Dedifferentiated amniotic fluid mesenchymal stem cell (primary cell): ENCODE measurements around the gene ARHGAP42.

ENCODE experiments used
- DNase-seq: peaks from one replicate; pipeline ENCODE4 v3.0.0-alpha.2; 2016; ENCODE audit errors: extremely low spot score

The ARHGAP42 gene

DNA sequence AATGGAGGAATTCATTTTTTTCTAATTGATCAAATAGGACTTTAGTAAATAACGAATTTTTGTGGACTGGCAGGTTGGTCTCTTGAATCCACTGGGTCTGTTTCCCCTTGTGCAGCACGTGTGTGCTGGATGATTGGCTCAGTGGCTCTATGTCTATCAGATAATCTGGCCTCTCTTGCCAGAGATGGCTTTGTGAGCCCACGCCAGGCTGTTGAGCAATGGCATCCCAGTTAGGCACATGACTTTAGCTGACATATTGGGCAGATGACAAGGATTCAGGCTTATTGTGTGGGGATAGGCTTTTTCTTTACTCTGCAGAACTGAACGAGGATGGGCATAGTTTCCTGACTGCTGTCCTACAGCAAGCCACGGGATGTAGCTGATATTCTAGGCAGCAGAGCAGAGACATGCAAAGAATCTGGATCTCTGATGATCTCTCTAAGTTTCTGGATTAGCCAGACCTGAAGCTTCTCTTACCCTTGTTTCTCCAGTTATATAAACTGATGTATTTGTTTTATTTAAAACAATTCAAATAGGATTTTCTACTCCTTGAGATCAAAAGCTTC lies 144.9 kb downstream of the ARHGAP42 start:
- DNase-seq, result no peak

DNA sequence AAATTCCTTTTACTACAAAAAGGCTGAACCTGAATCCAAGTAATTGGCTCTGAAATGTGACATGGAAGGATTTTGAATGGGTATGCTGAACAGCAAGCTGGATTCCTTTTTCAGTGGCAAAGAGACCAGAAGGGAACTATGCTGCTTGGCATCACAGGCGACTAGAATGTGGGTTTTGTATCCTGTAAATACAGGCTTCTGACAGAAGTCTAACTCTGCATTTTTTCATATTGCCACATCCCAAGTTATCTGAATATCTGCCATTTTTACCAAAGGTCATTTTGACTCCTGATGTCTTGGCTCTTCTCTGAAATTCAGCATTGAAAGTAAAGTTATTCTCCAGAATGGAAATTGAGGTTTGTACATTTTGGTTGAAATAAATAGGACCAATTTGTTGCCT lies 145.7 kb downstream of the ARHGAP42 start:
- no peak for DNase-seq

DNA sequence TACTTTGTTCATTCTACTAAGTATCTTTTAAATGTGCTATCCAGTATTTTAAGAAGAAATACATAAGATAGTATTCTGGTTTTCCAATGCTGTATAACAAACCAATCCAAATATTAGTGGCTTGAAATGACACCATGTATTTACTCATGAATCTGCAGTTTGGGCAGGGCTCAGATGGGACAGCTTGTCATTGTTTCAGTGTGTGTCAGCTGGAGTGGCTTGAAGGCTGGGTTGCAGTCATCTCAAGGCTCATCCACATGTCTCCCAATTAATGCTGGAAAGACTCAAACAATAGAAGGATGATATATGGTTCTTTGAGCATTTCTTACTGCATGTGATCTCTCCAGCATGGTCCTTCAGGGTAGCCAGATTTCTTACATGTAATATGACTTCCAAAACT lies 146.2 kb downstream of the ARHGAP42 start:
- DNase-seq, result no peak

DNA sequence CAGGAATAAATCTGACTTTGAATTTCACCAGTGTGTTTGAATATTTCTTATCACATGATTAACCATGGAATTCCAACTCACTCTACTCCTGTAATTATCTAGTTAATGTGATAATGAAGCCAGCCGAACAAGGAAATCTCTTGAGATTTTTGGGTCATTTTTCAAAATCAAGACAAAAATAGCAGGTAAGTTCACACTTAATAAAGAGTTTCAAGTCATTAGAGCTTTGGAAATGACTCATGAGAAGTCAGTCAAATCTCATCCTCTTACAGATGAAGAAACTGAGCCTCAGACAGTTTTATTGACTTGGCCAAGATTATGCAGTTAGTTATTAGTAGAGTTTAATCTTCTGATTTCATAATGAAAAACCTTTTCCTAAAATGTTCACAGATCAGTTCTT lies 148.8 kb downstream of the ARHGAP42 start:
- DNase-seq, result no peak

DNA sequence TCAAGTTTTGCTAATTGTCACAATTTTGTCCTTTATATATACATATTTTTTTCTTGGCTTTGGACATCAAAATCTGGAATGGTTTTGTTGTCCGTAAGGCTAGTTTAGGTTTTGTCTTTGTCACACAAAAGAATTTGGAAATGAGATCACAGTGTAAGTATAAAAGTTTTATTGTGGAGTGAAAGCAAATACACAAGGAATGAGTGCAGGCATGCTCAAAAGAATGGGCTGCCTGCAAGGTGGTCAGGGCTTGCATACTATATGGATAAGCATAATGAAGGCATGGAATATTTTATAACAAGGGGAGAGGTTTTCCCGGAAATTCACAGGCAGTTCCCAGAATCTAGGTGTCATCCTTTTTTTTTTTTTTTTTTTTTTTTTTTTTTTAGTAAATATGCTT lies 150.2 kb downstream of the ARHGAP42 start:
- DNase-seq, result no peak

DNA sequence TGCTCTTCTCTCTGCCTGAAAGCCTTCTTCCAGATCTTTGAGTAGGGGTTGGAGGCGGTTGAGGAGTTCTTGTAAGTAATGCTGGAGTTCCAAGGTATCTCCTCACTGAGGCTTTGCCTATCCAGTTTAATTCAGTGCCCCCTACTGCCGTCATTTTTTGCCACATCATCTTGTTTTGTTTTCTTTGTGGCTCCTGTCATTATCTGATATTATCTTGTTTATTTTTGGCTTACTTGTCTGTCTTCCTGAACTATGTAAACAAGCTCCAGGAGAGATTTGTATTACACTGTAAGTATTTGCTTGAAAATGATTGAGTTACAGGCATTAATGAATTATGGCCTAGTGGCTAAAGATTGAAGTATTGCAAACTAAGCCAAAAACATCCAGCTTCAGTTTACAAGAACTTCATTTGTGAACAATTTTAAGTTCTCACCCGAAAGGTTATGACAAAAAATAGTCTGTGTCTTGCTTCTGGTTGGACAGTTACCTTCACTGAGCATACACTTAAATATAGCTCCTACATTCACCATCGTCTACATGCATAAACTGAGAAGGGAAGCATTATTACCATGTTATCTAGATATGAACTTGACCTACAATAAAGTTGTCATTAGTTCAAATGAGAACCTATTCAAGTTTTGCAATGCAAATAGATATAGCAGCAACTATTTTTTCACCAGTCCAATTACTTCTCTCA lies 154.8 kb downstream of the ARHGAP42 start:
- no peak for DNase-seq

DNA sequence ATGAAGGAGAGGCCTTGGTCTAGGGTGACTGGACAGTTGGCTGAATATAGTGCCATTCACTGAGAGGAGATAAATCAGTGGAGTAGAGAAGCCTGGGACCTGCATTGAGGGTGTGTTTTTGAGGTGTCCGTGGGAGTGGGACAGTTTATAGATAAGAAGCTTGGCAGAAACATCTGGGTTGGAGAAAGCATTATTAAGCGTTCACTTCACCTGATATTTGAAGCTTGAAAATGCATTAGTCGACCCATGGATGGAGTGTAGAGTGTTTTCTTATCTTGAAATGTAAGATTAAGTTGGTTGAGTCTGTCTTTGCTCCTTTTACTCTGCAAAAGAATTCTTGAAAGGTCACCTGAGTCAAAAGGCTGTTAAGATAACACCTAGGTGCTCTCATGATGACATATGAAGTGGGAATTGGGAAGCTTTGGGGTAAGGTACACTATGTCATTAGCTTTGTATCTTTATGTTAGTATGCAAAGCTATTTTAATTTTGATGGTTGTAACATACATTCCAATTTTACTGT lies 160.7 kb downstream of the ARHGAP42 start:
- DNase-seq, result no peak

DNA sequence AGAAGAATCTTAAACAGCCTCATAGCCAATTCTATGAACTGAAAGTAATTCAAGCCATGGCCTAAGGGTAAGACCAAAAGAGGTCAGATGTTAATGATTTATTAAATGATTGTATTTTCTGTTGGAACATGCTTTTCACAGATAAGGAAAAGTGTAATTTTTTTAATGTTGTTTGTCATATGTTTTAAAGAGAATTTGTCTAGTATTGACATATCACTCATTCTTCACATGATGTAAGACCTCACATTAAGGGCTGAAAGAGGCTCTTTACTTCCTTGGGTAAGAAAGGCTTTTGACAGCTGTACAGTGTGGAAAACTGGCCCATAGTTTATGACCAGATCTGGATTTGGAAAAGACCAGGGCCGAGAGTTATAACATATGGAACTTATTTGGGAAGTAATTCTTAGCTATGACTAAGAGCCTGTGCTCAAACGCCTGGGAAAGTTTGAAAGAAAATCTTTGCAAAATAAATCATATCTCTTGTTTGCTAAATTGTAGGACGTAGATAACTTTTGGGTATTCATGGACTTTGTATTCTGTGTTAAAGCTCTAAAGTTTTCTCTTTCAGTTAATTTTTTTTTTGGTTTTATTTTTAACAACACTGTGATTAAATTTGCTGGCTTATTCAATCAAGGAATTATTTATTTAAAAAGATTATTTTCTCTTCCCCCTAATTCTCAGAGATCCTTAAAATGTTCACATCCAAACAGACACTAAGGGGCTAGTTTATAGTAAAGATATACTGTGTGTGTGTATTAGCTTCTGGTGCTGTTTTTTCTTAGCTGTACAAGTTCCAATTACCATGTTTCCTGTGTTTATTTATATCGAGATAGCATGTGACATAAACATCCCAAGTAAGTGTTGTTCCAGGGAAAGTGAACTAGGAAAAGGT lies 162.2 kb downstream of the ARHGAP42 start:
- DNase-seq, result peak; percentile 96

DNA sequence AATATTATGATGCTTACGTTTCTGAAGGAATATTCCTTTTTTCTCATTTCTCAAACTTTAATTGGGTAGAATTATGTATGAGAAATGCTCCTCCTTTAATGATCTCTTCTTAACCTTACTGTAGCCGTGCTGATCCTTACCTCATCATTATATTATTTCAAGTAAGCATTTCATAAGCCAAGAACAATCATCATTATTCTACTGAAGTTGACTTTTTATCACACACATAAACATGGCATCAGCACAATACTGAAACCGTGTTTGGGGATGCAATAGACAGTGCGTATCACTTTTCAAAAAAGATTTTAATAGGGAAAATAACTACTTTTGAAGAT lies 162.8 kb downstream of the ARHGAP42 start:
- DNase-seq, result no peak

DNA sequence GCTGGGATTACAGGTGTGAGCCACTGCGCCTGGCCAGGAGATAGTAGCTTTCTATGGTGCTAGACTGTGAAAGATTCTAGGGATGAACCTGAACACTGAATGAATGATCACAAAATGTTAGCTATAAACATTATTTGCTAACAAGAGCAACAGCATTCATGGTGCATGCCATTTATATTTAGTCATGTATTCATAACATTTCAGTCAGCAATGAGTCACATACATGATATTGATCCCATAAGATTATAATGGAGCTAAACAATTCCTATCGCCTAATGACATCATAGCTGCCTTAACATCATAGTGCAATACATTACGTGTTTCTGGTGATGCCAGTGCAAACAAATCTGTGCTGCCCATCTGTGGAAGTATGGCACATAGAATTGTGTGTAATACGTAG lies 164.1 kb downstream of the ARHGAP42 start:
- no peak for DNase-seq

DNA sequence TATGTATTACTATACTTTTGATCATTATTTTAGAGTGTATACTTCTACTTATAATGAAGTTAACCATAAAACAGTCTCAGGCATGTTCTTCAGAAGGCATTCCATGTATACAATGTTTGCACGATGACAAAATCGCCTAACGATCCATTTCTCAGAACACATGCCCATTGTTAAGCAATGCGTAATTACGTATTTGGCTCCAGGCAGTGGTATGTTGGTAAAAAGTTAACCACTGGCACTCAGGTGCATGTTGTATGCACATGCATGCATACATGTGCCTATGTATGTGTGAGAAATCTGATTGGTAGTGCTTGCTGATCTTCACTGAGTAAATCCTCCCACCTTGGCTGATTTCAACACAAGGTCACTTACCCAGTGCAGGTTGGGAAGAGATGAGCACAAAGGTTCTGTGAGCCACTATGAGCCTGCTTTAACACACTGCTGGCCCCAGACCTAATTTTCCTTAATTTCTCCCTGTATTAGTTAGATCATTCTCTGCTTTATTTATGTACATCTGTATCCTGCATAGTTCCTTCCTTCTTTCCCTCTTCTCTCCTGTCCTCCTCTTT lies 164.6 kb downstream of the ARHGAP42 start:
- no peak for DNase-seq

DNA sequence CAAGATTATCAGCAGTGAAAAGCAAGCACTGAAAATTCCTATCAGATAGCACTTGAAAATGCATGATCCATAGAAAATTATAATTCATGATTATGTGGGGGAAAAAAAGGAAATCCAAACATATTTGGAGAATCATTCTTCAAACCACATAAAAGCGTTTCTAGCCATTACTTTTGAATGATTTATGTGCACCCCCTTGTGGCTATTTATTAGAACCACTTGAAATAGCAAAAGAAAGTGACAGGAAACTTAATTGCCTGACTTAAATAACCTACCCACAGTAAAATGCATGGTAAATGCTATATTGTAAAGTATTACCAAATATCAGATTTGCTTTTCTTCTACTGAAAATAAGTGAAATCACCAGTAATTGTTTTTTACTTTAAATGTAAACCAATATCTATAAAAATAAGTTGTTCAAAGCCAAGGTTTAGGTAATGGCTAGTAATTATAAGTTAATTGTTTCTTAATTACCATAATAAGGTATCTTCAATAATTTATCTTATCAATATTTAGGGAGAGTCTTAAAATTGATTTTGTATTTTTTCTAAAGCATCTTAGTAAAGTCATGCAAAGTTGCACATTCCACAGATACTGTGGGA lies 168.5 kb downstream of the ARHGAP42 start:
- DNase-seq, result peak; percentile 65

DNA sequence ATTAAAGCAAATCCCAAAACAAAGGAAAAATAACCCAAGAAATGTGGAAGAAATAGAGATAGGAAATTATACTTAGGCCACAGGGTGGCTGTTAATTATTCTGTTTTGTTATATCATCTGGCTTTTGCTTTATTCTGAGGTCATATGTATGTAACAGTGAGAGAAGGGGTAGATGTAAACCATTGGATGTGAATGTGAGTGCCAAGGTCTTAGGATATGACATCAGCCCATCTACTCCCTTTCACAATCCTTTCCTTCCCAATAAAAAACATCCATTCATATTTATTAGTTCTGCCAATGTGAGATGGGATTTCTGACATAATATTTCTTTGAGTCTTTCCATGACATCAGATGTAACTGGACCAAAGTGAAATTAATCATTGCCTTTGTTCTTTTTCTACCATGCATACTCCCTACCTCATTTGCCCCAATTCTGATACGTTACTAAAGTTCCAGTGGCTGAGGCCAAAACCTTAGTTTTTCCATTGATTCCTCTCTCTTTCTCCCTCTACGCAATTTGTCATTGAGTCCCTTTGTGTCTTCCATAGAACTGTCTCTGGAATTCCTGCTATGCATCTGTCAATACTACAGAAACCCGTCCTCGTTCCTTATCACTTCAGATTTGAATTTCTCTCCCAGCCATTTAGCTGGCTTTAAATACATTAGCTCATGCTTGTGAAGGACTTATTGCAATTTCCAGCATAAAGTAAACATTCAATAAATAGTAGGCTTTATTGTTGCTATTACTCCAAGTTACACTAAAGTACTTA lies 170.3 kb downstream of the ARHGAP42 start:
- no peak for DNase-seq

DNA sequence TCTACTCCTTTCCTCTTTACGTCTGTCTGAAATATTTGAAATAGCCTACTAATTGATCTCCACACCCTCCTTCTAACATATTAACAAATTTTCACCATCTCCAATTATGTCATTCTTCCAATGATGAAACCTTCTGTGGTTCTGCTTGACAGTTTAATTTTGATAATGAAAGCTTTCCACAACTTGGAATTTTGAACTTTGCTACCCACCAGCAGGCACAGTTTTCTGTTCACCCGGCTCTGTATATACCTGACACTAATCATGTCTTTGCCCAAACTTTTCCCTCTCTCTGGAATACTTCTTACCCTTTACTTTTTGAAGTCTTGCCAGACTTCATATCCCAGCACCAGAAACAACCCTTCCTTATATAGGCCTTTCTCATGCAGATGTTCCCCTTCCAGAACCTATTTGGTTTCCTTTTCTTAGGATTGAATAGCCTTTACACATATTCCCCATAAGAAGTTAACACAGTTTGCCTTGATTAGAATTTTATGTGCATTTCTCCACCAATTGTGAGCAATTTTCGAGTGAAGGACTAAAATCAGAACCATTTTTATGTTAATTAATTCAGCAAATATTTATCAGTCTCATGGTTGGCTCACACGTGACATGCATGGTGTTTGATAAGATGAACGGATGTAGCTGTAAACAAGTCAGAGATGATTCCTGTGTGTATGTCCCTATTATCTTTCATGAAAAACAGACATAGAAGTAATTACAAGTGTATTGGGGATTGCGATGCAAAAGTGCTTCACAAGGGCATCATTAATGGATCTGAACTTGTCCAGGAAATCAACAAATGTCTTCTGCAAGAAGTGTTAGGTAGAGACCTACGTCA lies 173.4 kb downstream of the ARHGAP42 start:
- no peak for DNase-seq

DNA sequence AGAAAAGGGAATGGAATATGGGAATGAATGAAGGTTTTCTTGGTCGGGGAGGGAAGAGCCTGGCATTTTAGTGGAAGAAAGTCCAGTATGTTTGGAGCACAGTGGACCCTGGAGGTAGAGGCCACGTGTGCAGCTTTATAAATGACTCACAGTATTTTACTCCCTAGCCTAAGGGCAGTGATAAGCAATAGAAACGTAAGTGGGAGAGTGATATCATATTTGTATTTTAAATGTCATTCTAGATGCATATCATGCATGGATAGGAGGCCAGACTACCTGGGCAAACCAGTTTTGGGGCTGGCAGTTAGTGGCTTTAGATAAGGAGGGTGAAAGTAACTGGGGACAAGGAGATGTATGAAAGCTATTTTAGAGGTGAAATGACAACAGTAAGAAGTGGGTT lies 174.1 kb downstream of the ARHGAP42 start:
- DNase-seq, result no peak

DNA sequence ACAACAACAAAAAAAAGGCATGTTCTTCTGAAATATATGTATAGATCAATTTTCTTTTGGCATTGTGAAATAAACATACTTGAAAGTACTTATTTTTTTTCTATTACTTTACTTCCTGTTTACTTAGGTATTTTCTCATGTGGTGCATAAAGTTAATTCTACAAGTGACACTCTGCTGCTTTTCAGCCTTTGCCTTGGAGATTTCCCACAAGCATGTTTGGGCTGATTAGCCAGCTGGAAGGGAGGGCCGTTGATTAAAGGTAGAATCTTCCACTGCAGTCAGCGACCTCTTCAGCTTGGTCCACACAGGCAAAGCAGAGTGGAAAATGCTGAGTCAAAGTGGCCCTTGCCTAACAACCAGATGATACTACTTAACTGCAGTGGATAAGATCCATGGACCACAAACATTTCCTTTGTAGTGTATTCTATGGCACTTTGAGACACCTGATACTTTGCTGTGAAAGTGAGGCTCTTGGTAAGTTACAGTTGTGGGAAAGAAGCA lies 176.0 kb downstream of the ARHGAP42 start:
- peak; percentile 81 for DNase-seq

DNA sequence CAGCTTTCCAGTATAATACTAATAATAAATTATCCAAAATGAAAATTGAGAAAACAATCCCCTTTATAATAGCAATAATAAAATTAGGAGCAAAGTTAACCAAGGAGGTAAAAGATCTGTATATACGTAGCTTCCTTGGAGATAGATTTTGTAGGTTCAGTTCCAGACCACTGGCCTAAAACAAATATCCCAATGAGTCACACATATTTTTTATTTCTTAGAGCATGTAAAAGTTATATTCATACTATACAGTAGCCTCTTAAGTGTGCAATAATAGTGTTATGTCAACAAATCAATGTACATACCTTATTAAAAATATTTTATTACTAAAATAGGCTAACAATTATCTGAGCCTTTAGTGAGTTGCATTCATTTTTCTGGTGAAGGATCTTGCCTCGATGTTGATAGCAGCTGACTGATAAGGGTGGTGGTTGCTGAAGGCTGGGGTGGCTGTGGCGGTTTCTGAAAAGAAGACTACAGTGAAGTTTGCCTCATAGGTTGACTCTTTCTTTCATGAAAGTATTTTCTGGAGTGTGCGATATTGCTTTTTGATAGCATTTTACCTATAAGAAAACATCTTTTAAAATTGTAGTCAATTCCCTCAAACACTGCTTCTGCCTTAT lies 178.5 kb downstream of the ARHGAP42 start:
- no peak for DNase-seq

DNA sequence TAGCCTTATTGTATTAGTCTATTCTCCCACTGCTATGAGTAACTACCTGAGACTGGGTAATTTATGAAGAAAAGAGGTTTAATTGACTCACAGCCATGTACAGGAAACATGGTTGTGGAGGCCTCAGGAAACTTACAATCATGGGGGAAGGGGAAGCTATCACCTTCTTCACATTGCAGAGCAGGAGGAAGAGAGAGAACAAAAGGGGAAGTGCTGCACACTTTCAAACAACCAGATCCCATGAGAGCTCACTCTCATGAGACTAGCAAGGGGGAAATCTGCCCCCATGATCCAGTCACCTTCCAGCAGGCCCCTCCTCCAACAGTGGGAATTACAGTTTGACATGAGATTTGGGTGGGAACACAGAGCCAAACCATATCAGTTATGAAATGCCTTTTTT lies 179.4 kb downstream of the ARHGAP42 start:
- DNase-seq, result no peak

DNA sequence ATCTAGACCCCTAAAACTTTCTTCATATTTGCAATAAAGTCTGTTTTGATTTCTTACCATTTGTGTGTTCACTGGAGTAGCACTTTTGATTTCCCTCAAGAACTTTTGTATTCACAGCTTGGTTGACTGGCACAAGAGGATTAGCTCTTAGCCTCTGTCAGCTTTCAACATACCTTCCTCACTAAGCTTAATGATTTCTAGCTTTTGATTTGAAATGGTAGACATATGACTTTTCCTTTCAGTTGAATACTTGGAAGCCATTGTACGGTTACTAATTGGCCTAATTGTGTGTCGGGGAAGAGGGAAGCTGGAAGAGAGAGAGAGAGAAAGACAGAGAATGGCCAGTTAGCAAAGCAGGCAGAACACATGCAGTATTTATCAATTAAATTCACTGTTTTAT lies 180.5 kb downstream of the ARHGAP42 start:
- no peak for DNase-seq

DNA sequence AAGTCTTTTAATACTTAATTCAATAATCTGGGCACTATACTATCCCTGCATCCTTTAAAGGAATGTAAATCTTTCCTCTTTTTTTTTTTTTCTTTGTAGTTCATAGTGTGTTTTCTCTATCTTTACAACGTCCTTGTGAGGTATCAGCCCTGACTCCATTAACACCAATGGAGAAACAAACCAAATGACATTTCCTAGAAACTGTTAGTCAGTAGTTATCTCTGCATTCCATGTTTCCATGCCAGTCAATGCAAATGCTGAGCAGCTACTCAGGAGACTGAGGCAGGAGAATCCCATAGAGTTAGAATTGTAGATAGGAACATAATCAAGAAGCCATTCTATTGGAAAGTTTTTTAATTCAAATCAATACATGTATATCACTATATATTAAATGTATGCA lies 182.2 kb downstream of the ARHGAP42 start:
- DNase-seq, result no peak
